ENCODE data around the gene NPAS2.

DNA sequence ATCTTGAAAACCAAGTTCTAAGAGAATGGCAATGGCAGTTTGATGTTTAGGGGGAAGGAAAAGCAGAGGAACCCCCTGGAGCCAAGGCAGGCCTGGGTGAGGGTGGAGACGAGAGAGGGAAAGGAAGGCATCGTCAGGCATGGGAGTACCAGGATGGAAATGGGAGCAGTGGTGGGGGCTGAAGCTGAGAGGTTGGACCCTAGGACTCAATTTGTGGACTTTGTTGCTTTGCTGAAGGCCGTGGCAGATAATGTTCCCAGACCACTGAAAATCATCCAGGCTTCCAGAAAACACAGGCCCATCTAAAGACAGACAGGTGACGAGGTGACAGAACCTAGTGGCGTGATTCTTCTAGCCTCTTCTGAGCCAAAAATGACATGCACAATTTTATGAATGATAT is 4.9 kb downstream of the NPAS2 start:
- TF ChIP-seq, protein P1, sequence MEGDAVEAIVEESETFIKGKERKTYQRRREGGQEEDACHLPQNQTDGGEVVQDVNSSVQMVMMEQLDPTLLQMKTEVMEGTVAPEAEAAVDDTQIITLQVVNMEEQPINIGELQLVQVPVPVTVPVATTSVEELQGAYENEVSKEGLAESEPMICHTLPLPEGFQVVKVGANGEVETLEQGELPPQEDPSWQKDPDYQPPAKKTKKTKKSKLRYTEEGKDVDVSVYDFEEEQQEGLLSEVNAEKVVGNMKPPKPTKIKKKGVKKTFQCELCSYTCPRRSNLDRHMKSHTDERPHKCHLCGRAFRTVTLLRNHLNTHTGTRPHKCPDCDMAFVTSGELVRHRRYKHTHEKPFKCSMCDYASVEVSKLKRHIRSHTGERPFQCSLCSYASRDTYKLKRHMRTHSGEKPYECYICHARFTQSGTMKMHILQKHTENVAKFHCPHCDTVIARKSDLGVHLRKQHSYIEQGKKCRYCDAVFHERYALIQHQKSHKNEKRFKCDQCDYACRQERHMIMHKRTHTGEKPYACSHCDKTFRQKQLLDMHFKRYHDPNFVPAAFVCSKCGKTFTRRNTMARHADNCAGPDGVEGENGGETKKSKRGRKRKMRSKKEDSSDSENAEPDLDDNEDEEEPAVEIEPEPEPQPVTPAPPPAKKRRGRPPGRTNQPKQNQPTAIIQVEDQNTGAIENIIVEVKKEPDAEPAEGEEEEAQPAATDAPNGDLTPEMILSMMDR (IDR thresholded peaks at IDR 0.05; ENCODE audit: extremely low read depth in 1 of 2, insufficient read depth in 1 of 2, low read depth in 1 of 2, low read length in 2 of 2): no peak
- TF ChIP-seq POLR2AphosphoS5 (IDR thresholded peaks at IDR 0.05; ENCODE audit: insufficient read depth, low read depth, low read length) (no peak), EZH2 (IDR thresholded peaks at IDR 0.05; ENCODE audit: borderline replicate concordance, low read depth, low read length, severe bottlenecking) (no peak), POLR2A (IDR thresholded peaks at IDR 0.05; ENCODE audit: low read depth, low read length) (no peak)
